RPMI7951 (cell line): ENCODE data around the gene PIGU. TPM values are rescaled to one million over a fixed set of nuclear protein-coding genes. Genes with fewer than 3 reads are reported as not detected.
"Not testable (repeated sequence)": the region's sequence is repeated elsewhere in the genome, so short reads cannot be mapped to it uniquely, and the experiment has no call there.

Experiments used
- DNase-seq: peaks from one replicate; pipeline ENCODE4 v3.0.0-alpha.2; 2012; ENCODE audit warnings: low read depth
- total RNA-seq: library from RNA; depleted of rRNA; stranded (reverse); fragments of >200 nt; shearing (Covaris generic); gene quantifications from 2 replicates; pipeline ENCODE4 v1.2.3, GENCODE V29; 2014

The PIGU gene
- total RNA-seq, 1 experiment from 2014 or later = 48.1 TPM

GRCh38 chr20:34535301-34535840 lies 141.5 kb downstream of the PIGU start:
- no peak for DNase-seq

DNA sequence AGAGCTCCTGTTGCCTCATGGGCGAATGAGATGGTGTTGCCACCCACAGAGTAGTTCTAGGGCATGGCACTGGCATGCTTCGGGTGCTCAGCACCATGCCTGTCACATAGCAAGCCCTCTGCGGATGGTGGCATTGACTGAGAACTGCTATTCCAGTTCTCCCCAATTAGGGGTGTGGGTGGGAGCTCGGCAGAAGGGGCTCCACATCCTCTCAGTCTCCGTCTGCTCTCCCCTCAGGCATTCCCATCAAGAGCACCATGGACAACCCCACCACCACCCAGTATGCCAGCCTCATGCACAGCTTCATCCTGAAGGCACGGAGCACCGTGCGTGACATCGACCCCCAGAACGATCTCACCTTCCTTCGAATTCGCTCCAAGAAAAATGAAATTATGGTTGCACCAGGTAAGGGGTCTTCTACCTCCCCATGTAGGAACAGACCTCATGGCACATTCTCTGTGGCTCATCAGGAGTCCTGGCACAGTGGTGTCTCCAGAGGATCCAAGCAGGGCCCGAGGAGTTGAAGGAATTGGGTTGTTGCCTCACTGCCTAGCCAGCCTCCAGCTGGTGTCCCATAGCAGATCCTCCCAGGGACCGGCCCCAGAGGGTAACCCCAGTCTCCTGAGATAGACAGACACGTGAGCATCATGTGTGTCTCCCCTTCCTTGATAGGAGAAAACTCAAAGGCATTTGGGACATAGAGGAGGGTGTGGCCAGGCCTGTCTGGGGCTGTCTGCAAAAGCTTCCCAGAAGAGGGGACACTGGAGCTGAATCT lies 142.3 kb downstream of the PIGU start:
- no peak for DNase-seq

DNA sequence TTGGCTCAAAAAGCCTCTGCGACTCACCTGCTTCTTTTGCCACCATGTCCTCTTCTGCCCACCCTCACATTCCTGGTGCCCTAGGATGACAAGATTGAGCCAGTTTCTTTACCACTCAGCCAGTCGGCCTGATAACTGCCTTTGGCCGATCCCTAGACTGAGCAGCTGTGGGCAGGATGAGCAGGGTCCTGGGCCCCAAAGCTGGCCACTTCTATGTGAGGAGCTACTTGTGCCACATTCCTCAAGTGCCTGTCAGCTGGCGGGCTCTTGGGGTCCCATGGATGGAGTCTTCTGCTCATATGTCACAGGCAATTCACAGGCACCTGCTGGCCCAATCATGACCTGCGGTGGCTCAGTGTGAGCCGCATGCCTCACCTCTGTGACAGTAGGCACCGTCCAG lies 144.1 kb downstream of the PIGU start:
- no peak for DNase-seq

DNA sequence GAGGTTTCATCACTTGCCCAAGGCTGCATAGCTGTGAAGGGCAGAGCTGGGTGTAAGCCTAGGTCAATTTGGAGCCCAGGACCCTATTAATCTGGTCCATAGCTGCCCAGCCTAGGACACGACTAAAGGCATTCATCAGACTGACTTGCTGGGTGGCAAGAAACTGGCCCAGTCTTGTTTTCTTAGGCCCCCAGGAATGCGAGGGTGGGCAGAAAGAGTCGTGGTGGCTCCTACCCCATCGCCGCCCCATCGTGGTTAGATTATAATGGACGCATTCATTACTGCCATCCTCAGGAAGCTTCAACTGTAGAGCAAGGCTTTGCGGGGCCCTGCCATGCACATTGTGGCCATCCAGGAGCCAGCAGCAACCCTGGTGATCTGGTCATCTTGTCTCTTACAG lies 144.6 kb downstream of the PIGU start:
- DNase-seq = no peak

- DNase-seq = no peak
These were observed 145.2 kb downstream of the PIGU start for GRCh38 chr20:34531608-34532265.

DNA sequence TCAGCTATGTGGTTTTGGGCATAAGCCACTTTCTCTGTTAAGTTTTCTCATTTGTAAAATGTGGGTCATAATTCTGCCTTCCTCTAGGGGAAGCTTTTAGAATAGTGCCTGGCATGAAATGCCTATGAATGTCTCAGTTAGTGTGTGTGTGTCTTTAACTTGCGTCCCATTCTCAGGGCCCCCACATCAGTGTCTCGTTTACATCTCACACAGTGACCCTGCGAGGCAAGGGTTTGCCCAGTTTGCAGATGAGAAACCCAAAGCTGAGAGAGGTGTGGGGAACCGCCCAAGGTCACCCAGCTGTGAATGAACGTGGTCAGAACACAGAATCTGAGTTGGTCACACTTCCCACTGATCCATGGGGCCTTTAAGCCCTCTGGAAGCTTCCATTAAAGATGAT lies 146.6 kb downstream of the PIGU start:
- no peak for DNase-seq

GRCh38 chr20:34529742-34530141 lies 147.2 kb downstream of the PIGU start:
- no peak for DNase-seq

DNA sequence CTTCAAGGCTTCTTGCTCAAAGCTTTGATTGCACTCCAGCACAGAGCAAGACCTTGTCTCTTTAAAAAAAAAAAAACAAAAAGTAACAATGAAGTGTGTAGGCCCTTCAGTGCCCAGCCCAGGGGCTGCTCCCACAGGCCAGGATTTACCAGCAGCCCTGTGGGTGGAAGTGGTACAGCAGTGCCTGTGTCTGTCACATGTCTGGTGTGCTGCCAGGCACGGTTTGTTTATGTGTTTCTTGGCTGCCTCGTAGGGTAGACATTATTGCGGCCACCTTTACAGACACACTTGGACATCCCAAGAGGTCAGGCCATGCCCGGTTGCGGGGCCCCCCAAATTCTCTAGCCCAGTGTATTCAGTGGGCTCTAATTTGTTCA lies 148.0 kb downstream of the PIGU start:
- DNase-seq = no peak

DNA sequence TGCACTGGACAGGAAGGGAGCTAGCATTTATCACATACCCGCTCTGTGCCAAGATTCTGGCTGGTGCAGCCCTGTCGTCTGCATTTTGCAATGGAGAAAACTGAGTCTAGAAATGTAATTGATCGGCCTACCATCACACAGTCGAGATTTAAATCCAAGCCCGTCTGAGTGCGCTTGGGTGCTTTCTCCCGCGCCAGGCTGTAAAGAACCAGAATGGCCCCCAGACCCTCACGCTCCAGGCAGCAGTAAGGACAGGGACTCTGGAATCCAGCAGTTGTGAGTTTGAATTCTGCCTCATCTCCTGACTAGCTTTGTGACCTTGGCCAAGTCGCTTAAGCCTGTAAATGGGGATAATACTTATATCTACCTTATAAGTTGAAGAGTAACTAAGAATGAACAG lies 149.9 kb downstream of the PIGU start:
- DNase-seq = no peak

- DNase-seq = no peak
These were observed 150.4 kb downstream of the PIGU start for GRCh38 chr20:34526466-34526865.

DNA sequence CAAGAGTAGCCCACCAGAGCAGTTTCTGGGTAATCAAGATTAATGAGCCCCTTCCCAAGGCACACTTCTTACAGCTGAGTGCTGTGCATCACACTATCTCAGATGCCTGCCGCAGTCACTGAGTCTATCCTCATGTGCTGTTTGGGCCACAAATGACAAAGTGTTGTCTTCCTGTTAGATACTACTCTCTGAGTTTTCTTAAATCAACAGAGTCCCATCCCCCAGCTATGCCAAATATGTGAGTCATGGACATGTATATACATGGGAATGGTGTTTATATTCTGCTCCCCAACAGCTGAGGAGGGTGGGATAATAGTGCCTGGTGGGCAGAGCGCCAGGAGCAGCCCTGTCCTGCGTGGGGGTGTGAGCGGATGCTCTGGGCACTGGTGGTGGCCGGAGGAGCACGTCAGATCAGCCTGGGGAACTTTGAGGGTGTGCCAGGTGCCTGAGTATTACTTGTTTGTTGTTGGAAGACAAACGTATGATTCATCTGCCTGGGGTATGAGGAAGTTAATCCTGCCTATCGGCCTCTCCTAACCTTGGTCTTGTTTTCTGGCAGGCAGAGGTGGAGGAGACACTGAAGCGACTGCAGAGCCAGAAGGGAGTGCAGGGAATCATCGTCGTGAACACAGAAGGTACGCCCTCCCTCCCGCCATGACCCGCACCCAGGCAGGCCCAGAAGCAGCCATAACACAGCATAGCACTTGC lies 151.0 kb downstream of the PIGU start:
- DNase-seq = peak; percentile 100

GRCh38 chr20:34525342-34525708 lies 151.6 kb downstream of the PIGU start:
- no peak for DNase-seq

- DNase-seq = no peak
These were observed 152.5 kb downstream of the PIGU start for GRCh38 chr20:34524426-34524825.

- peak; percentile 90 for DNase-seq
These were observed 153.7 kb downstream of the PIGU start for GRCh38 chr20:34522969-34523871.

DNA sequence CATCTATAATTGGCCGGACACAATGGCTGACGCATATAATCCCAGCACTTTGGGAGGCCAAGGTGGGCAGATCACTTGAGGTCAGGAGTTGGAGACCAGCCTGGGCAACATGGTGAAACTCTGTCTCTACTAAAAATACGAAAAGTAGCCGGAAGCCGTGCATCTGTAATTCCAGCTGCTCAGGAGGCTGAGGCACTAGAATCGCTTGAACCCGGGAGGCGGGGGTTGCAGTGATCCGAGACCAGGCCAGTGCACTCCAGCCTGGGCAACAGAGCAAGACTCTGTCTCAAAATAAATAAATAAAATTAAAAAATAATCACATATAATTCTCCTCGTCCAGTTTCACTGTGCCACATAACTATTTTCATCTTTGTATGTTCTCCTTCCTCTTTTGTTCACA lies 157.1 kb downstream of the PIGU start:
- DNase-seq = not testable (repeated sequence)

DNA sequence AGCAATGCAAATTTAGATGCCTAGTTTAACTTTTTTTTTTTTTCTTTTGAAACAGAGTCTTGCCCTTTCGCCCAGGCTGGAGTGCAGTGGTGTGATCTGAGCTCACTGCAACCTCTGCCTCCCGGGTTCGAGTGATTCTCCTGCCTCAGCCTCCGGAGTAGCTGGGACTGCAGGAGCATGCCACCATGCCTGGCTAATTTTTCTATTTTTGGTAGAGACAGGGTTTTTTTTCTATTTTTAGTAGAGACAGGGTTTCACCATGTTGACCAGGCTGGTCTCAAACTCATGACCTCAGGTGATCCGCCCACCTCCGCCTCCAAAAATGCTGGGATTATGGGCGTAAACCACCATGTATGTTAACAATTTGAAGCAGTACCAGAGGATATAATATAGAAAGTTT lies 158.0 kb downstream of the PIGU start:
- not testable (repeated sequence) for DNase-seq

GRCh38 chr20:34517114-34517505 lies 159.8 kb downstream of the PIGU start:
- DNase-seq = no peak

- DNase-seq = peak; percentile 98
These were observed 160.4 kb downstream of the PIGU start, which contains the start of gene DYNLRB1 for GRCh38 chr20:34516247-34517113. TSS of gene DYNLRB1 (plus strand) at chr20:34516422. CDS start at chr20:34516459, 37 bp downstream.

- DNase-seq = peak; percentile 64
These were observed 161.2 kb downstream of the PIGU start for GRCh38 chr20:34515484-34516246.
